GM19452 (cell line): ENCODE data around the gene ANXA5.

Experiments used
- ATAC-seq: cut with Tn5 transposase; IDR thresholded peaks from one replicate; pipeline ENCODE4 v1.9.1; 2021; ENCODE audit not compliant: unreplicated experiment

Gene ANXA5

DNA sequence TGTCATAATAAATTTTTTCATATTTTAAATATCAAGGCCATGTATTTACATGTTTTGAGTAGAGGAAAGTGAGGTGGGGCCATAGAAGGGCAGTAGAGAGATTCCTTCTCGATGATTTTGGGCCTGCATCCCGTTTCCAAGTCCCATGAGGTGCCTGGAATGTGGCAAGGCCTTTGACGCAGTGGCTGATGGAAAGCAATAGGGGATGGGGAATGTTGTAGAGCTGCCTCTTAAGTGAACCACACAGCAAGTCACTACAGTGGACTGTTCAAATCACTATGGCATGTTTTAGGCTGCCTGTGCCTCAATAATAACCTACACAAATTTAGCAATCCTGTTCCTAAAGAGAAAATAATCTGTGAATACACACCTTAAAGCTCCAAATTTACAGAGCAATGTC lies 48.3 kb downstream of the ANXA5 start:
- no peak for ATAC-seq

DNA sequence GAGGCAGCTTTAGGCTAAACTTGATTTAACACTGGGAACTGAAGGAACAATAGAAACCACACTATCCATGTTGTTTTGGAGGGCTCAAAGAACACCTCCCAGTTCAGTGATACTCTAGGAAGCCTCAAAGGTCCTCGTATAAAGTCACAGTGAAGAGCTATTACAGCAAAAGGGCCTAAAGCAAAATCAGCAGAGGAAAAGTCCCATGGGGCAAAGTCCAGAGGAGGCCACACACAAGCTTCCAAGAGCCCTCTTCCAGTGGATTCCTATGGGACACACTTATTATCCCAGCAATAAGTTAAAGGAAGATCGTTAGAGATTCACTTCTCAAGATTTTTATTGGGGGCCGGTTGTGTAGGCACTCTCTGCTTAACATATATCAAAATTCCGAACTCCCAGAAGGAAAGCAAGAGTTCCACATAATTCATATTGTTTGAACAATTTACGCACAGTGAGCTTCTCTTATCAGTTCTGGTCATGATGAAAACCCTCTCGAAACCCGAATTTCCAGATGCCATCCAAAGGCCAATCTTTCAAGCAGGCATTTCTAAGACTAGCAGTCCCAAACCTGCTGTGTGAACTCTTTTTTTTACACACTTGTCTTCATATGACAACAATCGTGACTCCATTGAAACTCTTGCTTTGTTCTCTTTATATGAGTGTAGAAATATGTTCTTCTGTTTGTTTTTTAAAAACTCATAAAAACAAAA lies 53.7 kb downstream of the ANXA5 start:
- no peak for ATAC-seq

DNA sequence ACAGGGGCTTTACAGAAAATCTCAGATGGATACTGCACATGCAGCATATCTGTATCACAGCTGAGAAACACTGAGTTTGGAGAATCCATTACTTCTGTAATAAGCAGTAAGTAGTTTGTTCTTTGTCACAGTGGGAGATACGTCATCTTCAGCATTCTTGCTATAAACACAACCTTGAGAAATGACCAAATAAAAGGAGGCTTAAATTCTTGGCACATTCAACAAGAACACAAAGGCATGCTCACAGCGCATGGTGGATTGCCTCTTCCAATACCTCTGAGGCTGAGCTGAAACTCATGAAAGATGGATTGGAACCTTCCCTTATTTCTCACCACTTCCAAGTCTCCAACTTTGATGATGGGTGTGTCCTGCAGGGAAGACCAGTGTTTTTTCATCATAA lies 54.5 kb downstream of the ANXA5 start:
- ATAC-seq = no peak

DNA sequence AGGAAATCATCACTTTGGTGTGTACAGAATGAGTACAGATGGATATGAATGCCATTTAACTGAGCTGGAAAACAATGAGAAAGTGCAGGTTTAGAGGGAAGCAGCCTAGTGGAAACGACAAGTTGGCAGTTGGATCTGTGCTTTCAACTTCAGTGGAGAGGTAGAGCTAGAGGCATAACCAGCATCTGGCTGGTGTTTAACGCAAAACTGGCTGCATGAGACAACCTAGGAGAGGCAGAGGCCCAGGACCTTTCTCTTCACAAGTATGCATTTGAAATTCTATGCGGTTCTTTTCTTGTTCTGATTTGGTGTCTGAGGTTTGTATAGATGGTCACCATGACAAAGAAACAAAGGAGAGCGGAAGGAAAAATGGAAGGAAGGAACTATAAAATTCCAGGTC lies 63.1 kb downstream of the ANXA5 start:
- ATAC-seq = no peak

DNA sequence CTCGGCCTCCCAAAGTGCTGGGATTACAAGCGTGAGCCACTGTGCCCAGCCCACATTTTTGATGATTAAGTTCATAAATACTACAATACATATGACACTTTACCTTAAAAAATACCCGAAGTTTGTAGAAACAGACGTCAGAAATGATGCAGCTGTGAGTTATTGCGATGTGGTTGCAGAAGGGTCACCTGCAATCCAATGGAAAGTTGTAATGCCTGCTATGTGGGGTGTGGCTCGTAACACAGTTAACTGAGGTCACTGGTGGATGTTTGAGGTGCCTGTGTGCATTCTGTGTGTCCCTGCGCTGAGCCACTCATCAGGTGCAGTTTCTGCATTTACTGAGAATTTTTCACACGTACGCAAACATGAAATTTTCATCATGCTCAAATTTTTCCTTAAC lies 64.1 kb downstream of the ANXA5 start:
- ATAC-seq = no peak
